Stimulated activated naive CD4-positive, alpha-beta T cell treated with Interleukin-2 at 50 U/mL for 16 hours (primary cell): ENCODE measurements around the gene FARS2.

Source experiments
- DNase-seq: peaks from one replicate; lab custom pipeline; 2025; lab: John Stamatoyannopoulos, UW

FARS2 gene

GRCh38 chr6:5468586-5468985 is 207.3 kb downstream of the FARS2 start:
- no peak for DNase-seq

DNA sequence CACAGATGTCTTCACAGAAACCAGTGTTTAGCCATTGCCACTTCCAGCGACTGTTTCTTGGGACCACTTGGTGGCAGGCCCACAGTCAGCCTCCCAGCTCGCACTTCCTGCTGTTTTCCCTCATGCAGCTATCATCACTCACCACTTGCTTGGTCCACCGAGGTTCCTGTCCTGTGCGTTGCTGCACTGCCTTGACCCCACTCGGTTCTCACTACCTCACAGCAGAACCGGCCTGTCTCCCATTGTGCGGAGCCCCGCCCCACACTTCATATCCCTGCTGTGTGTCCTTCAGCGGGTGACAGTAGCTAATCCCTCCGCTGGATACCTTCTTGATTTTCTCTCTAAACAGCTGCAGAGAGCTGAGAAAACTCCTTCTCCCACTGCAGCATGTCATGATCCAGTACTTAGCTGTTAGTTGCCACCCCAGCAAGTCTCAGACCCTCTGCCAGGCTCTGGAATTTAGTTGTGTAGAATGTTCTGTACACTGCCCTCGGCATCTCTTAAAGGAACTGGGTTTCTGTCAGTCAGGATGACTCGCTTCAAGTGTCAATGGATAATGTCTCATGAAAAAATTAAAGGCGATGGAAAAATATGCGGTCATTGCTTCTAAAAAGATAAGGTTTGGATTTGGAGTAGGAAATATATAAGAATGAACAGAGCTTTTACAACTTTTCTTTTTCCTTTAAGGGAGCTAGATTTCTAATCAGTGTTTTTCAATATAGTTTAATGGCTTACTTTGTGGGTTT is 208.0 kb downstream of the FARS2 start:
- no peak for DNase-seq

- peak; percentile 13 for DNase-seq
These were observed 209.7 kb downstream of the FARS2 start for GRCh38 chr6:5471044-5471443.

DNA sequence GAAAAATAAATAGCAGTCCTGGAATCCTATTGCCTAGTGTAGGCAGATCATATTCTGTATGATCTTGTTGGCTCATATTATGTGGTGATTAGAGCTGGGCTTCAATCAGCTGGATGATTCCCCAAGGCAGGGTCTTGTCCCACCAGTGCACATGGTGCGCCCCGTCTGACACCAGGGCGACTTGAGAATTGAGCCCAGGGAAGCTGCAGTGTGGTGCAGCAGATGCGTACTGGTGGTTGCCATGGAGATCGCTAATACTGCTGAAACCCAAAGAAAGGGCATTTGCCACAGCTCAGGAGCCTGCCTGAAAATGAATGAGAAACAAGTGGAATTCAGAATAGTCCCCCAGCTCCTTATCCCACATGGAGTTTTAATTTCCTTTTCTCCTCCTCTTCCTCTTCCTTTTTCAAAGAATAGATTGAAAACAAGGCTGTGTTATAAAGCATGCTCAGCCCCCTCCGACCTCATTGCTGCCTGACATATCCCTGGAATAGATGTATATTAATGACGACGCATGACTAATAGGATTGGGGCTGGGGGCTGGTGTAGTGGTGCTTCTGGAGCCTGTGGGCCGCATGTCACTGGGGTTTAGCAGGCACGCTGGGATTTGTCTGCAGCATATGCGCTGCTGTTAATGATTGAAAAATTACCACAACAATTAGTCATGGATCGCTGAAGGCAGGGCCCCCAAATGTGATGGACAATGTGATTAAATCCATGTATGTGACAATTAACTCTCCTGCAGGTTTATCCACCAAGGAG is 210.5 kb downstream of the FARS2 start:
- DNase-seq, result no peak

DNA sequence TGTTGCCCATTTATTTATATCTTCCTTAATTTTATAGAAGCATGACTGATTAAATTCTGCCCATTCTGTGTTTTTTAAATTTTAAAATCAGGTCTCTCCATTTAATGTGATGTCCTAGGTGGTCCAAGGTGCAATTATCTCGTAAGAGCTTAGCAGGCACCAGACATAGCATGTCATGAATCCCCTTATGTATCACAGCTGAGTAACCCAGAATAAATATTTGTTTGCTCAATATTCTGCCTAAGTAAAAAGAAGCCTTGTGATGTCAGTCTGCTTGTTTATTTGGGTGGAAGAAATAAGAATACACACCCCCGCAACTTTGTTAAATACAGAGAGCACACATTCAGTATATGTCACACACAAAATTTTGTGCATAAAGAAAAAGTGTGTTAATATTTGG is 211.3 kb downstream of the FARS2 start:
- DNase-seq, result no peak

DNA sequence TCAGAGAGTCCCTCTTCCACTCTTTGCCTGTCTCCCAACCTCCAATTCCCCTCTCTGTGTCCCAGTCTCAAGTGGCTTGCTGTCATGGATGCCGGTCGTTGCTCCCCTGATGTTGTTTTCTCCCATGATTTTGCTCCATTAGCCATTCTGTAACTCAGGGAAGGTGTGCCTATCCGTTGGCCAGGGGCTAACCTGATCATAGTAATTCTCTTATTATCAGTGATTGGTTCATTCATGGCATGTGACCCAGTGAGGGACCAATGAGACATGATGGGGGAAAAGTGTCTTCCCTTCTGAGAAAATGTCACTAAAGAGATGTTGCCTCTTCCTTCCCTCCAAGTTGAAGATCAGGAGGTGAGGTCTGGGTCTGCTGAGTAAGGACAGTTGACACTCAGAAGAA is 214.5 kb downstream of the FARS2 start:
- no peak for DNase-seq

GRCh38 chr6:5478380-5478779 is 217.1 kb downstream of the FARS2 start:
- no peak for DNase-seq

GRCh38 chr6:5481033-5481432 is 219.7 kb downstream of the FARS2 start:
- DNase-seq, result no peak

GRCh38 chr6:5481750-5482149 is 220.4 kb downstream of the FARS2 start:
- no peak for DNase-seq

DNA sequence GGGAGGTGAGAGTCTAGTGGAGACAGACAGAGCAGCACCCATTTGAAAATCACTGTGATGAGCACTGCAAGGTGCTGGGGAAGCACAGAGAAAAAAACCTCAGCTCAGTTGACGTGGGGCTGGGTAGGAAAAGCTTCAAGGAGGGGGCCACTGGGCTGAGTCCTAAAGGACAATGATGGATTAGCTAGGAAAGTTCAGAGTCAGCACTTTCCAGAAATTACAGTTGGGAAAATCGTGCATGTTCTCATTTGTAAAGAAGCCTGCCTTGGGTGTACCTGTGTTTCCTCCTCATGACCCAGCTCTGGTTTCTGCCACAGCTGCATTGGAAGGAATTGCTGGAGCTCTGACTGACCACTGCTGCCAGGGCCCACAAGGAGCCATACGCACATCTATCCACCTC is 221.3 kb downstream of the FARS2 start:
- no peak for DNase-seq

DNA sequence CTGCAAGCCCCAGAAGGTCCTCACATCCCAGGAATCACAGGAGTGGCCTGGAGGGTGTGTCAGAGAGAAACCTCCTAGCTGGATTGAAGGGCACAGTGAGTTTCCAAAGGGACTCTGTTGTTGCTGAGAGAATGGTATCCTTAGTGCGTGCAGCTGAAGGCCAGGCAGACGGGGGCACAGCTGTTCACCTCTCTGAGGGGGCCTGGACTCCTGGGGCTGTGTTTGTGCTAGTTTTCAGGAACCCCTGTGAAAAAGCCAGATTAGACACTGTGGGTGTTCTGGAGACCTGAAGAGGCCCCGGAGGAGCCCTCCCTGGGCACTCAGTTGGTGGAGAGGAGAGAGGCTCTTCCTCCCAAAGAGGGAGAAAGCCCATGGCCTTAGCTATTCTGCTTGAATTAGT is 223.4 kb downstream of the FARS2 start:
- no peak for DNase-seq

GRCh38 chr6:5486214-5486613 is 224.9 kb downstream of the FARS2 start:
- DNase-seq, result no peak

DNA sequence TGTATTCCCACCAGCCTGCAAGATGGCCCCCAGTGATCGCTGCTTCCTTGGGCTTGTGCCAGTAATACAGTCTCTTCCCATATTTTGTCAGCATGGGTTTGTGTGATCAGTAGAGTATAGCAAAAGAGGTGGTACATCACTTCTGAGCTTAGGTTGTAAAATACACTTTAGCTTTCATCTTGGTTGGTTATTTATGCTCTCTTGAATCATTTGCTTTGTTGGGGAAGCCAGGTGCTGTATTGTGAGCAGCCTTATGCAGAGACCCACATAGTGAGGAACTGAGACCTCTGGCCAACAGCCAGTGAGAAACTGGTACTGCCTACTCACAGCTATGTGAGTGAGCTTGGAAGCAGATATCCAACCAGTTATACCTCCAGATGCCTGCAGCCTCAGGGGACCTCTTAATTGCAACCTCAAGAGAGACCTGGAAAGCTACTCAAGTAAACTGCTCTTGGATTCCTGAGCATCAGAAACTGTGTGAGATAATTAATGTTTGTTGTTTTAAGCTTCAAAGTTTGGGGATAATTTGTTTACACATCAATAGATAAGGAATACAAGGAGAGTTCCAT is 229.3 kb downstream of the FARS2 start:
- DNase-seq, result no peak

DNA sequence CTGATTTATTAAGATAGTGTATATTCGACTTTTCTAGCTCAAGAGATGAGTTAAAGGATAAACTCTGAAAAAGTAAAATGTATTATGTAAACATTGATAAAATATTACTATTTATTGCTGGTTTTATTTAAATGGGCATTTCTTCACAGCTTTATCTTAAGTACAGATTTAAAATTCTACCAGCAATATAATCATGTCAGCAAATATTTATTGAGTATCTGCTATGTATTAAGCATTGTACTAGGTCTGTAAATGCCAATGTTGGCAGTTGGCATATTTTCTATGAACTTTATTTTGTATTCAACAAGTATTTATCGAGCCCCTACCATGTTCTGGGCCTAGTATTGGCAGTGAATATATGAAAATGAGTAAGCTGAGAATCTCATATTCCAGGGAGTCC is 231.0 kb downstream of the FARS2 start:
- no peak for DNase-seq

GRCh38 chr6:5493806-5494205 is 232.5 kb downstream of the FARS2 start:
- no peak for DNase-seq

DNA sequence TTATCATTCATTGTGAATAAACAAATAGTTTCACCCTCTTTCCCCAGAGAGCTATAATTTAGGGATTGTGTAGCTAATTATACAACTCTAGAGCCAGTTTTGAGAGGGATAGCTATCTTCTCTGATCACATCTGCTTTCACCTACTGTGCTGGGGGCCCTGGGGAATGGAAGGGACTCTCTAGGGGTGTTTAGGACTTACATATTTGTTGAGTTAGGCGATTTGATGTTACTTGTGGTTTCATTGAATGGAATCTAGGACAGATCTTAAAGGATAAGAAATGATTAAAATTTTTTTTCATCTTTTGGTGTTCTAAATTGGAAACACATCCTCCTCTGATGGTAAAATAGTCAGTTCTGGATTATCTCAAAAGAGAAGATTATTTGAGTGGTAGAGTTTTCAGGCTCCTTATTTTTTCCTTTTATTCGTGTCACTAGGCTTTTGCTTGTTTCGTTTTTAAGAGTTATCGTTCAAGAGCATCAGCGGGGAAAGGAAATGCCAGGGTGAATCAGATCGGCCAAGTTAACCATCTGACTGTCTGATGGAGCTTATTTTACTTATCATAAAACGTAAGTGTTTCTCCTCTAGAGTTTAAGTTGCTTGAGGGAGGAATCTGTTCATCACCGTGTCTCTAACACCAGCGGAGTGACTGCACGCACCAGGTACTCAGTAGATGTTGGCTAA is 236.7 kb downstream of the FARS2 start:
- DNase-seq, result peak; percentile 4

DNA sequence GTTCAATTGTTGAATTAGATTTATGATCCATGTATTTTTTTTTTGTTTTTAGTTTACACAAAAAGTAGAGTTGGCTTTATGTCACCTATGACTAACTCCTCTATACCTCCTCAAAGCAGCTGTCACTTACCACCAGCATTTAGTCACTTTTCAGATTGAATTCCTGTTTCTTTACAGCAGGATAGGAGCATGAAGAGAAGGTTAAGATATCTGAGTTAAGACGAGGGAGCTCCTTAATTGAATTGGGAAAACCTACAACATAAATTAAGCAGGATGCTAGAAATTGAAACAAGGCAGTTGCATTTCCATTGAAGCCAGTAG is 237.2 kb downstream of the FARS2 start:
- DNase-seq, result no peak

- no peak for DNase-seq
These were observed 238.5 kb downstream of the FARS2 start for GRCh38 chr6:5499644-5500306.

- no peak for DNase-seq
These were observed 240.5 kb downstream of the FARS2 start for GRCh38 chr6:5501837-5502236.

DNA sequence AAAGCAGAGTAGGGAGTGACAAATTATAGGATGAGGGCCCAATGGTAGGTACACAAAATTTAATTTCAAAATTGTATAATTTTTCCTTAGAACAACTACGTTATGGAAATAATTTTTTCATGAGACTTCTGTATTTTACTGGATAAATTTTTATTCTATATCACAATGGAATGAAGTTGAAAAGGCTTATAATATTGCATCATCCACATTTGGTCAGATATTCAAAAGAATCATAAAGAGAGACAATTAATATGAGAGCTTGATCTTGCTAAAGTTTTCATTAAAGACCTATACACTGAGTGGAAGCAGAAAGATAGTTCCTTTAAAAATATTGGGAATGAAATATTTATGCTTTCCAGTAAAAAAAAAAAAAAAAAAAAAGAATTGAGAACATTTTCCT is 242.8 kb downstream of the FARS2 start:
- no peak for DNase-seq

DNA sequence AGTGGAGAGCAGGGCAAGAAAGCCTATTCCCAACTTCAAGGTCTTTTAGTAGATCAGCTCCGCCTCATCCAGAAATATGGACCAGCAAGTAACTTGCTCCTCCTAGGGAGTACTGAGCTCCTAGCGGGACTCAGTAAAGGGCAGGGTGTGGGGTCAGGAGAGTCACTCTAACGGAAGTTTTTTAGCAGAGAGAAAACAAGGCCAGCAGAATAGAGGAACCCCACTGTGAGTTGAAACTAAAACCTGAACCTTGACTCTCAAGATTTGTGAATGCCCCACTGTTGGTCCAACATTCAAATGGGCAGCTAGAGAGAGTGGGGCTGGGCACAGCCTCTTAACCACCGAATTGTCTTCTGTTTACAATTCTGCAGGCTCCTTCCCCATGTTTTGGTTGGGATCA is 244.8 kb downstream of the FARS2 start:
- DNase-seq, result no peak

- no peak for DNase-seq
These were observed 245.3 kb downstream of the FARS2 start for GRCh38 chr6:5506597-5506996.
